Stomach (tissue), 9 donors: Measurements from ENCODE around the gene KRTAP4-6. TPM values are rescaled to one million over a fixed set of nuclear protein-coding genes. Genes with fewer than 3 reads are reported as not detected.
"Not testable (repeated sequence)": the region's sequence is repeated elsewhere in the genome, so short reads cannot be mapped to it uniquely, and the experiment has no call there.

ENCODE experiments used
- DNase-seq, 2 donors: peaks; one replicate each; pipeline versions ENCODE4 v3.0.0 to v3.0.0-alpha.2; 2013 to 2019
- H3K27ac ChIP-seq, 5 donors: fragments of 200-600 bp in 4 of 5; sonication (generic) in 4 of 5; one replicate each; pipeline ENCODE4 v1.5.1; 2013 to 2019; ENCODE audit warnings: mild to moderate bottlenecking in 1 of 5, moderate library complexity in 1 of 5
- H3K27me3 ChIP-seq, 3 donors: fragments of 200-600 bp; sonication (generic); one replicate each; pipeline ENCODE4 v1.5.1; 2017 to 2019; ENCODE audit warnings: mixed run types in 1 of 3
- H3K36me3 ChIP-seq, 4 donors: fragments of 200-600 bp; sonication (generic); 1 replicate in 3 of 4; 2 replicates in 1 of 4; pipeline ENCODE4 v1.5.1; 2016 to 2019
- H3K4me1 ChIP-seq, 4 donors: fragments of 200-600 bp; sonication (generic); one replicate each; pipeline ENCODE4 v1.5.1; 2016 to 2019
- H3K4me3 ChIP-seq, 4 donors: fragments of 200-600 bp; sonication (generic) in 3 of 4; one replicate each; pipeline ENCODE4 v1.5.1; 2016 to 2019; ENCODE audit warnings: mild to moderate bottlenecking in 1 of 4
- H3K9me3 ChIP-seq, 4 donors: fragments of 200-600 bp; sonication (generic); one replicate each; pipeline ENCODE4 v1.5.1; 2016 to 2019
- CTCF ChIP-seq, 7 experiments: fragments of 450-650 bp in 4 of 7; fragments of 200-600 bp in 3 of 7; sonication (generic) in 3 of 7; IDR thresholded peaks; one replicate each; pipeline ENCODE4 v1.5.1; 2016 to 2019; ENCODE audit warnings: antibody characterized with exemption in 7 of 7, control low read depth in 2 of 7, mild to moderate bottlenecking in 1 of 7
- EP300 ChIP-seq: sonication (generic); formaldehyde crosslinking; IDR thresholded peaks from one replicate; pipeline ENCODE4 v1.6.1; 2017; ENCODE audit warnings: antibody characterized with exemption
- POLR2A ChIP-seq, 4 donors: fragments of 450-650 bp; IDR thresholded peaks; one replicate each; pipeline ENCODE4 v1.6.1; 2016; ENCODE audit warnings: antibody characterized with exemption in 4 of 4, control low read depth in 2 of 4, mild to moderate bottlenecking in 1 of 4, moderate library complexity in 1 of 4
- POLR2AphosphoS5 ChIP-seq, 3 donors: sonication (generic); formaldehyde crosslinking; IDR thresholded peaks; one replicate each; pipeline ENCODE4 v1.6.1; 2016; ENCODE audit warnings: antibody characterized with exemption in 3 of 3
- WGBS, 5 donors: extraction: QIAGEN DNeasy Blood & Tissue Kit in 3 of 5; methylation state at CpG; one replicate each; pipeline versions ENCODE4 v1.1.5 to v1.1.7; 2013 to 2018; 5-methylcytosine and 5-hydroxymethylcytosine counted together
- intact Hi-C: fragments of 100-400 bp; cut with DNase I; formaldehyde crosslinking; loops from one replicate; pipeline ENCODE4 v1.15.1; 2023; ENCODE audit warnings: low total_unique reads
- polyA plus RNA-seq, 3 donors: library from polyadenylated mRNA; stranded (reverse); fragments of 200-250 nt; gene quantifications; one replicate each; pipeline ENCODE4 v1.2.3, GENCODE V29; 2013
- total RNA-seq, 5 donors: library from RNA; depleted of rRNA; stranded (reverse); fragments of >200 nt; gene quantifications; one replicate each; pipeline versions ENCODE4 v1.1.0 to v1.2.3, GENCODE V29; 2014 to 2016
- donor health status: healthy with polysubstance abuse.
- donor health status: Bipolar disorder and iron deficiency.
- donor health status: healthy.

KRTAP4-6 gene
- total and polyA plus RNA-seq, 8 donors: not detected

- H3K4me1 ChIP-seq: no peaks in the 10 kb centered on the region
- H3K27ac ChIP-seq: no peak within 1 kb of the TSS
- H3K4me3 ChIP-seq: no peak within 1 kb of the TSS
- peaks cover 0 to 17% (median 0%) of the 10 kb centered on the region in 3 donors for H3K27me3 ChIP-seq
- intact Hi-C loops: no loop called here
- H3K9me3 ChIP-seq: no peaks in the 10 kb centered on the region
- WGBS, 5 donors: 50 to 59% (median 57%) methylated on average over 2 of the region's 2 CpGs
- no peaks in the 10 kb centered on the region for H3K36me3 ChIP-seq
- DNase-seq: no peak
- TF ChIP-seq POLR2AphosphoS5 (IDR thresholded peaks at IDR 0.05) (no peak), CTCF (IDR thresholded peaks at IDR 0.05) (no peak), POLR2A (IDR thresholded peaks at IDR 0.05) (no peak), EP300 (no peak)
Observed at GRCh38 chr17:41149652-41149985, 9.3 kb upstream of the KRTAP4-6 start, which contains the start of gene KRTAP4-5. Gene KRTAP4-5, minus strand, starts transcription at chr17:41149825. Its CDS starts 58 bp downstream, at chr17:41149767.

GRCh38 chr17:41148971-41149651, 8.8 kb upstream of the KRTAP4-6 start:
- intact Hi-C loops: not testable (repeated sequence)
- 71 to 83% (median 78%) methylated on average over 8 to 10 of the region's 10 CpGs for WGBS, 5 donors

GRCh38 chr17:41147531-41148204, 7.3 kb upstream of the KRTAP4-6 start:
- intact Hi-C loops: no loop called here
- no peak for DNase-seq
- no peaks in the 10 kb centered on the region for H3K4me1 ChIP-seq
- TF ChIP-seq POLR2A (IDR thresholded peaks at IDR 0.05) (no peak), CTCF (IDR thresholded peaks at IDR 0.05) (no peak), POLR2AphosphoS5 (IDR thresholded peaks at IDR 0.05) (no peak)
- no peak overlapping the region for H3K27ac ChIP-seq
- H3K36me3 ChIP-seq: no peaks in the 10 kb centered on the region
- WGBS, 5 donors: 70 to 96% (median 92%) methylated on average over 2 of the region's 2 CpGs
- peaks cover 0 to 18% (median 15%) of the 10 kb centered on the region in 4 donors for H3K9me3 ChIP-seq
- H3K27me3 ChIP-seq: peaks cover 0 to 13% (median 0%) of the 10 kb centered on the region in 3 donors
- H3K4me3 ChIP-seq: no peak overlapping the region

More at GRCh38 chr17:41148971-41149651, 8.8 kb upstream of the KRTAP4-6 start:
- H3K27ac ChIP-seq, DNase-seq, H3K4me1 ChIP-seq, H3K9me3 ChIP-seq, H3K36me3 ChIP-seq, H3K4me3 ChIP-seq: not testable (repeated sequence)
- H3K27me3 ChIP-seq: peaks cover 0 to 13% (median 0%) of the 10 kb centered on the region in 3 donors

GRCh38 chr17:41145261-41145660, 4.9 kb upstream of the KRTAP4-6 start:
- DNase-seq: no peak
- H3K4me1 ChIP-seq: no peaks in the 10 kb centered on the region
- H3K27ac ChIP-seq: no peak overlapping the region
- WGBS, 5 donors: 84 to 91% (median 88%) methylated on average over 2 of the region's 2 CpGs
- H3K9me3 ChIP-seq: peaks cover 0 to 32% (median 23%) of the 10 kb centered on the region in 4 donors
- peaks cover 0 to 13% (median 0%) of the 10 kb centered on the region in 3 donors for H3K27me3 ChIP-seq
- intact Hi-C loops: no loop called here
- no peak for TF ChIP-seq POLR2A (IDR thresholded peaks at IDR 0.05)
- TF ChIP-seq EP300: no peak
- no peak for TF ChIP-seq POLR2AphosphoS5 (IDR thresholded peaks at IDR 0.05)
- no peak for TF ChIP-seq CTCF (IDR thresholded peaks at IDR 0.05)
- H3K36me3 ChIP-seq: no peaks in the 10 kb centered on the region
- no peak overlapping the region for H3K4me3 ChIP-seq

- WGBS, 5 donors: 67 to 84% (median 79%) methylated on average over 1 of the region's 1 CpG
- Histone ChIP-seq H3K27me3 (peaks cover 0 to 13% (median 0%) of the 10 kb centered on the region in 3 donors), H3K9me3 (peaks cover 0 to 36% (median 28%) of the 10 kb centered on the region in 4 donors), H3K4me1 (no peaks in the 10 kb centered on the region), H3K27ac (no peak overlapping the region), H3K36me3 (no peaks in the 10 kb centered on the region), H3K4me3 (no peak overlapping the region)
- no peak for DNase-seq
- intact Hi-C loops: no loop called here
- TF ChIP-seq POLR2A (IDR thresholded peaks at IDR 0.05) (no peak), EP300 (no peak), CTCF (IDR thresholded peaks at IDR 0.05) (no peak), POLR2AphosphoS5 (IDR thresholded peaks at IDR 0.05) (no peak)
Observed at GRCh38 chr17:41144846-41145245, 4.5 kb upstream of the KRTAP4-6 start.
